K562 (cell line): Measurements from ENCODE around the gene PRR7. TPM values are rescaled to one million over a fixed set of nuclear protein-coding genes. Genes with fewer than 3 reads are reported as not detected.

Source experiments
- DPF2 ChIP-seq: fragments of 450-650 bp; IDR thresholded peaks from 2 replicates; pipeline ENCODE4 v1.6.1; 2016
- EP400 ChIP-seq: fragments of 450-650 bp; IDR thresholded peaks from 2 replicates; pipeline ENCODE4 v1.6.1; 2017; ENCODE audit warnings: antibody characterized with exemption, mild to moderate bottlenecking, moderate library complexity
- GTF2F1 ChIP-seq: IDR thresholded peaks from 2 replicates; pipeline ENCODE4 v1.6.1; 2011; ENCODE audit warnings: low read depth, low read length, improper control_type of control experiment
- HINFP ChIP-seq: fragments of 450-650 bp; conservative IDR thresholded peaks from 2 replicates; pipeline ENCODE4 v1.6.1; 2016; ENCODE audit warnings: missing genetic modification characterization, low read depth, mild to moderate bottlenecking, control low read depth, missing compliant biosample characterization
- MYC ChIP-seq, 2 experiments: fragments of 250-450 bp in 1 of 2; sonication (Bioruptor Pico) in 1 of 2; IDR thresholded peaks; 2 replicates each; pipeline versions ENCODE4 v1.5.1 to v1.6.1; 2012 to 2021; ENCODE audit warnings: low read depth in 2 of 2, borderline replicate concordance in 1 of 2, improper control_type of control experiment in 1 of 2, low read length in 1 of 2, mild to moderate bottlenecking in 1 of 2, moderate library complexity in 1 of 2
- NELFE ChIP-seq: IDR thresholded peaks from 2 replicates; pipeline ENCODE4 v1.6.1; 2011; ENCODE audit warnings: mild to moderate bottlenecking; ENCODE audit not compliant: insufficient read depth, insufficient read length
- RBBP5 ChIP-seq: fragments of 200-600 bp; sonication (generic); IDR thresholded peaks from 2 replicates; pipeline ENCODE4 v1.6.1; 2012; ENCODE audit warnings: borderline replicate concordance, mild to moderate bottlenecking, low read length, control low read depth, inconsistent platforms; ENCODE audit not compliant: insufficient read depth, poor library complexity, severe bottlenecking
- YY1 ChIP-seq, 3 experiments: IDR thresholded peaks; 2 replicates each; pipeline ENCODE4 v1.6.1; 2011; ENCODE audit warnings: low read length in 2 of 3, mild to moderate bottlenecking in 2 of 3, moderate library complexity in 2 of 3, borderline replicate concordance in 1 of 3, control low read depth in 1 of 3, low read depth in 1 of 3; ENCODE audit not compliant: insufficient read depth in 3 of 3, insufficient replicate concordance in 2 of 3, control insufficient read depth in 1 of 3, insufficient read length in 1 of 3; ENCODE audit errors: extremely low read depth in 1 of 3
- polyA plus RNA-seq, 8 experiments: library from polyadenylated mRNA; depleted of rRNA in 4 of 8; stranded (reverse) in 5 of 8; unstranded in 3 of 8; fragments of >200 nt; fragmentation: Nextera tagmentation in 2 of 8; fragmentation: Illumina TruSeq in 1 of 8; extraction: Ambion mirVana in 2 of 8; extraction: Trizol in 1 of 8; gene quantifications; 2 replicates each; pipeline versions ENCODE4 v1.2.1 to v1.2.3, GENCODE V29; 2011 to 2014; ENCODE audit warnings: inconsistent platforms in 1 of 8, missing spikeins in 1 of 8
- total RNA-seq, 7 experiments: library from RNA; depleted of rRNA in 6 of 7; stranded (reverse); fragments of >200 nt in 6 of 7; fragmentation: Illumina TruSeq in 2 of 7; extraction: Trizol in 2 of 7; gene quantifications; 2 replicates each; pipeline versions ENCODE4 v1.2.1 to v1.2.3, GENCODE V29; 2011 to 2021; ENCODE audit warnings: low replicate concordance in 1 of 7
- TF ChIP-seq, protein P1 (sequence below), 2 experiments: fragments of 450-650 bp; IDR thresholded peaks; 2 replicates each; pipeline ENCODE4 v1.6.1; 2016; ENCODE audit warnings: mild to moderate bottlenecking in 2 of 2, borderline replicate concordance in 1 of 2, low read depth in 1 of 2, moderate library complexity in 1 of 2
- TF ChIP-seq, protein P2 (sequence below): fragments of 250-450 bp; sonication (Bioruptor Pico); IDR thresholded peaks from 2 replicates; pipeline ENCODE4 v1.4.0; 2020; ENCODE audit warnings: borderline replicate concordance
- TF ChIP-seq, protein P3 (sequence below), 2 experiments: IDR thresholded peaks; 2 replicates each; pipeline ENCODE4 v1.6.1; 2011; ENCODE audit warnings: borderline replicate concordance in 1 of 2, control low read depth in 1 of 2, low read depth in 1 of 2, low read length in 1 of 2, mild to moderate bottlenecking in 1 of 2, mixed read lengths in 1 of 2, moderate library complexity in 1 of 2; ENCODE audit not compliant: insufficient read depth in 1 of 2, insufficient read length in 1 of 2, poor library complexity in 1 of 2, severe bottlenecking in 1 of 2; ENCODE audit errors: extremely low read depth in 1 of 2

The PRR7 gene
- total and polyA plus RNA-seq, 9 of the 15 experiments (the other 6 are each of a cell fraction or from before 2014, with no cell fraction given) = 0.80 to 11.3 (median 10.4) TPM; not detected in 4

DNA sequence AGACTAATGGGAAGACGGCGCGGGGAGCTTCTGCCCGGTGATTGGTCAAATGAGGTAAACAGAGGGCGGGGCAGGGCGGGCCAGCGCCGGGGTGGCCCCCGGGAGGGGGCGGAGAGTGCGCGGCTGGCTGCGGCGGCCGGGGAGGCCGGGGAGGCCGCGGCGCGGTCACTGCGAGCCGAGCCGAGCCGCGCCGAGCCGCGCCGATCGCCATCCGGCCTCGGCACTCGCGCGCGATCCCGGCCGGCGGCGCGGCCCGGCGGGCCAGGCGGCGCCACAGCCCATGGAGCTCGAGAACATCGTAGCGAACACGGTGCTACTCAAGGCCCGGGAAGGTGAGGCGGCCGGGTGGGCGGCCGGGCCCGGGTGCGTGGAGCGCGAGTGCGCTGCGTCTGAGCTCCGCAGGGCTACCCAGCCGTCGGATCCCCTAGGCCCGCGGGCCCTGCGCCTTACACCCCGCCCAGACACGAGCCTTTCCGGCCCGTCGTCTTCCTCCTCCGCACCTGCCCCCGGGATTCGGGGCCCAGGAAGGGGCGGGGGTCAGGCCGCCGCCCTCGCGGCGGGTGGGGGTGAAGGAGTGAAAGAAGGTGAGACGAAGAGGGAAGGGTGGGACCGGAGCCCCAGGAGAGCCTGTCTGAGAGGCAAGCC, 19.9 kb upstream of the PRR7 start, which contains the start of gene GRK6 (continued):
- TF ChIP-seq, protein P1, sequence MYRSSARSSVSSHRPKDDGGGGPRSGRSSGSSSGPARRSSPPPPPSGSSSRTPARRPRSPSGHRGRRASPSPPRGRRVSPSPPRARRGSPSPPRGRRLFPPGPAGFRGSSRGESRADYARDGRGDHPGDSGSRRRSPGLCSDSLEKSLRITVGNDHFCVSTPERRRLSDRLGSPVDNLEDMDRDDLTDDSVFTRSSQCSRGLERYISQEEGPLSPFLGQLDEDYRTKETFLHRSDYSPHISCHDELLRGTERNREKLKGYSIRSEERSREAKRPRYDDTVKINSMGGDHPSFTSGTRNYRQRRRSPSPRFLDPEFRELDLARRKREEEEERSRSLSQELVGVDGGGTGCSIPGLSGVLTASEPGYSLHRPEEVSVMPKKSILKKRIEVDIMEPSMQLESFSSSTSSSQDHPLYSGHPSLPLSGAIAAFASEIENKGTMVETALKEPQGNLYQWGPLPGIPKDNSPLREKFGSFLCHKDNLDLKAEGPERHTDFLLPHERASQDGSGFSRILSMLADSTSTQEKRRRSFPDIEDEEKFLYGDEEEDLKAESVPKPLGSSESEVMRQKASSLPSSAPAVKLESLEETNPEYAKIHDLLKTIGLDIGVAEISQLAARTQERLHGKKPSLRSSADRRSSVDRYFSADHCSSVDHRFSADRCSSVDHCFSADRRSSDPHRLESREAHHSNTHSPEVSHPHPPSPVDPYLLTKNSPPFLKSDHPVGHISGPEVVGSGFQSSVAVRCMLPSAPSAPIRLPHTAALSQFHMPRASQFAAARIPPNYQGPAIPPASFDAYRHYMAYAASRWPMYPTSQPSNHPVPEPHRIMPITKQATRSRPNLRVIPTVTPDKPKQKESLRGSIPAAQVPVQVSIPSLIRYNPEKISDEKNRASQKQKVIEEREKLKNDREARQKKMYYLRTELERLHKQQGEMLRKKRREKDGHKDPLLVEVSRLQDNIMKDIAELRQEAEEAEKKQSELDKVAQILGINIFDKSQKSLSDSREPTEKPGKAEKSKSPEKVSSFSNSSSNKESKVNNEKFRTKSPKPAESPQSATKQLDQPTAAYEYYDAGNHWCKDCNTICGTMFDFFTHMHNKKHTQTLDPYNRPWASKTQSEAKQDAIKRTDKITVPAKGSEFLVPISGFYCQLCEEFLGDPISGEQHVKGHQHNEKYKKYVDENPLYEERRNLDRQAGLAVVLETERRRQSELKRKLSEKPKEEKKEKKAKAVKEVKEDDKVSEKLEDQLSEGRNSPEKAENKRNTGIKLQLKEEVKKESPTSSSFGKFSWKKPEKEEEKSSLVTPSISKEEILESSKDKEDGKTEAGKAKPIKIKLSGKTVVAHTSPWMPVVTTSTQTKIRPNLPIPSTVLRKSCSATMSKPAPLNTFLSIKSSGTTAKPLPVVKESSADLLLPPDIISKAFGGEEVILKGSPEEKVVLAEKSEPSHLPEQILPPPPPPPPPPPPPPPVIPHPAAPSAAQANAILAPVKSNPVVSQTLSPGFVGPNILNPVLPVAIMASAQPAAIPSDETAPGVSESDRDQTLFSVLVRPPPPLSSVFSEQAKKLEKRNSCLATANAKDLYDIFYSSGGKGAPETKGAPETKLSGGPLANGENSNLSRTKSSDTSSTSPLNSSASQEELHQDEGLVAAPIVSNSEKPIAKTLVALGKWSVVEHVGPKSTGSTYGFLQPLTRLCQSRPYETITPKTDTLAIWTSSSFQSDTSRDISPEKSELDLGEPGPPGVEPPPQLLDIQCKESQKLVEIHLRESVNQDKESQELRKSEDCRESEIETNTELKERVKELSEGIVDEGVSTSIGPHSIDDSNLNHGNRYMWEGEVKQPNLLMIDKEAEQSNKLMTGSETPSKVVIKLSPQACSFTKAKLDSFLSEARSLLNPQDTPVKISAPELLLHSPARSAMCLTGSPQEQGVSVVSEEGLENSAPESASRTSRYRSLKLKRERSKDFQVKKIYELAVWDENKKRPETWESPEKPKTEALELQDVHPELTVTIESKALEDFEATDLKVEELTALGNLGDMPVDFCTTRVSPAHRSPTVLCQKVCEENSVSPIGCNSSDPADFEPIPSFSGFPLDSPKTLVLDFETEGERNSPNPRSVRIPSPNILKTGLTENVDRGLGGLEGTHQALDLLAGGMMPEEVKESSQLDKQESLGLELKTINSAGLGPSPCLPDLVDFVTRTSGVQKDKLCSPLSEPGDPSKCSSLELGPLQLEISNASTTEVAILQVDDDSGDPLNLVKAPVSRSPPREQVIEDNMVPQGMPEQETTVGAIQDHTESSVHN (IDR thresholded peaks at IDR 0.05; ENCODE audit: borderline replicate concordance in 1 of 2, low read depth in 1 of 2) = no peak
- TF ChIP-seq MYC (IDR thresholded peaks at IDR 0.05; ENCODE audit: low read depth, low read length) (peak; percentile 42; the same call in 1 of the 2 replicates), MYC (CRISPR knock-in tag; IDR thresholded peaks at IDR 0.05; ENCODE audit: borderline replicate concordance, low read depth) (no peak), EP400 (peak; percentile 60; the same call in 1 of the 2 replicates), DPF2 (no peak), HINFP (tag) (no peak), RBBP5 (peak; percentile 75), GTF2F1 (no peak), NELFE (no peak), YY1 (IDR thresholded peaks at IDR 0.05; ENCODE audit: borderline replicate concordance in 1 of 3, control insufficient read depth in 1 of 3, extremely low read depth in 1 of 3, insufficient read depth in 3 of 3, insufficient read length in 1 of 3, insufficient replicate concordance in 2 of 3, low read depth in 1 of 3, low read length in 2 of 3) (no peak)
- TF ChIP-seq, protein P2, sequence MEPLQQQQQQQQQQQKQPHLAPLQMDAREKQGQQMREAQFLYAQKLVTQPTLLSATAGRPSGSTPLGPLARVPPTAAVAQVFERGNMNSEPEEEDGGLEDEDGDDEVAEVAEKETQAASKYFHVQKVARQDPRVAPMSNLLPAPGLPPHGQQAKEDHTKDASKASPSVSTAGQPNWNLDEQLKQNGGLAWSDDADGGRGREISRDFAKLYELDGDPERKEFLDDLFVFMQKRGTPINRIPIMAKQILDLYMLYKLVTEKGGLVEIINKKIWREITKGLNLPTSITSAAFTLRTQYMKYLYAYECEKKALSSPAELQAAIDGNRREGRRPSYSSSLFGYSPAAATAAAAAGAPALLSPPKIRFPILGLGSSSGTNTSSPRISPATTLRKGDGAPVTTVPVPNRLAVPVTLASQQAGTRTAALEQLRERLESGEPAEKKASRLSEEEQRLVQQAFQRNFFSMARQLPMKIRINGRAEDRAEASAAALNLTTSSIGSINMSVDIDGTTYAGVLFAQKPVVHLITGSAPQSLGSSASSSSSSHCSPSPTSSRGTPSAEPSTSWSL = no peak
- TF ChIP-seq, protein P3, sequence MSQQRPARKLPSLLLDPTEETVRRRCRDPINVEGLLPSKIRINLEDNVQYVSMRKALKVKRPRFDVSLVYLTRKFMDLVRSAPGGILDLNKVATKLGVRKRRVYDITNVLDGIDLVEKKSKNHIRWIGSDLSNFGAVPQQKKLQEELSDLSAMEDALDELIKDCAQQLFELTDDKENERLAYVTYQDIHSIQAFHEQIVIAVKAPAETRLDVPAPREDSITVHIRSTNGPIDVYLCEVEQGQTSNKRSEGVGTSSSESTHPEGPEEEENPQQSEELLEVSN (IDR thresholded peaks at IDR 0.05; ENCODE audit: borderline replicate concordance in 1 of 2, extremely low read depth in 1 of 2, insufficient read depth in 1 of 2, insufficient read length in 1 of 2, low read depth in 1 of 2, low read length in 1 of 2, poor library complexity in 1 of 2, severe bottlenecking in 1 of 2) = peak in 1 of 2 experiments; percentile 50
